22Rv1 (cell line): ENCODE results near the gene BACH2.

Experiments used
- ZFX ChIP-seq: fragments of 450-650 bp; IDR thresholded peaks from 2 replicates; pipeline ENCODE4 v1.6.1; 2017; ENCODE audit warnings: antibody characterized with exemption, borderline replicate concordance
- TF ChIP-seq, protein P1 (sequence below): fragments of 450-650 bp; IDR thresholded peaks from 2 replicates; pipeline ENCODE4 v1.5.1; 2017; ENCODE audit warnings: mild to moderate bottlenecking

DNA sequence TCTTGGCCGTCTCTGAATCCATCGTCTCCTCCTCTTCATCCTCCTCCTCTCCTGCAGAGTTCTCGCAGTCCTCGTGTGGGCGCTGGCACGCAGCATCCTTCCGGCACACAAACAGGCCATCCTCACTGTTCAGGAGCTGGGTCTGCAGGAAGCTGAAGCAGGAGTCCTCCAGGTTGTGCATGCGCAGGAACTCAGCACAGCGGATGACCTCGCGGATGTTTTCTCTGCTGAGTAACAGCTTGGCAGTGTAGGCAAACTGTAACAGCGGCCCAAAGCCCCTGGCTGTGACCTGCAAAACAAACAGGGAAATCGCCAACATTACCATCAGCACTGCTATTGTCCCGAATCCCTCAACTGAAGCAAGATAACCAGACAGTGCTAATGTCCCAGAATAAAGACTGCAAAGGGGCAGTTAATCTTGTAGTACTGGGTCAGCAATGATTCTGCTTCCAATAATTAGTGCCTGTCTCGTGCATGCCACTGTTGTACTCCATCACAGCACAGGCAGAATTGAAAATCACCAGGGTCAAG, 345.0 kb downstream of the BACH2 start:
- TF ChIP-seq, protein P1, sequence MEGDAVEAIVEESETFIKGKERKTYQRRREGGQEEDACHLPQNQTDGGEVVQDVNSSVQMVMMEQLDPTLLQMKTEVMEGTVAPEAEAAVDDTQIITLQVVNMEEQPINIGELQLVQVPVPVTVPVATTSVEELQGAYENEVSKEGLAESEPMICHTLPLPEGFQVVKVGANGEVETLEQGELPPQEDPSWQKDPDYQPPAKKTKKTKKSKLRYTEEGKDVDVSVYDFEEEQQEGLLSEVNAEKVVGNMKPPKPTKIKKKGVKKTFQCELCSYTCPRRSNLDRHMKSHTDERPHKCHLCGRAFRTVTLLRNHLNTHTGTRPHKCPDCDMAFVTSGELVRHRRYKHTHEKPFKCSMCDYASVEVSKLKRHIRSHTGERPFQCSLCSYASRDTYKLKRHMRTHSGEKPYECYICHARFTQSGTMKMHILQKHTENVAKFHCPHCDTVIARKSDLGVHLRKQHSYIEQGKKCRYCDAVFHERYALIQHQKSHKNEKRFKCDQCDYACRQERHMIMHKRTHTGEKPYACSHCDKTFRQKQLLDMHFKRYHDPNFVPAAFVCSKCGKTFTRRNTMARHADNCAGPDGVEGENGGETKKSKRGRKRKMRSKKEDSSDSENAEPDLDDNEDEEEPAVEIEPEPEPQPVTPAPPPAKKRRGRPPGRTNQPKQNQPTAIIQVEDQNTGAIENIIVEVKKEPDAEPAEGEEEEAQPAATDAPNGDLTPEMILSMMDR: no peak
- no peak for TF ChIP-seq ZFX
